LNCaP clone FGC (cell line): ENCODE measurements around the gene XRCC4.
A peak's percentile ranks its signal among the peaks of the same experiment; 100 is the strongest.

ENCODE experiments used
- DNase-seq: peaks from one replicate; pipeline ENCODE4 v3.0.0-alpha.2; 2011; ENCODE audit warnings: low read depth
- H3K4me3 ChIP-seq: 2 replicates; pipeline ENCODE4 v1.5.1; 2011; ENCODE audit warnings: mild to moderate bottlenecking, low read depth, low read length, control low read depth
- CTCF ChIP-seq: IDR thresholded peaks from 2 replicates; pipeline ENCODE4 v1.5.1; 2012; ENCODE audit warnings: mild to moderate bottlenecking; ENCODE audit not compliant: control insufficient read depth, insufficient read depth; ENCODE audit errors: extremely low read depth

The XRCC4 gene

GRCh38 chr5:83265318-83265717 lies 188.0 kb downstream of the XRCC4 start:
- peak; percentile 91 for DNase-seq
- no peak overlapping the region for H3K4me3 ChIP-seq
- no peak for TF ChIP-seq CTCF

GRCh38 chr5:83270311-83270710 lies 193.0 kb downstream of the XRCC4 start:
- TF ChIP-seq CTCF, result no peak
- H3K4me3 ChIP-seq, result no peak overlapping the region
- no peak for DNase-seq

GRCh38 chr5:83277154-83277553 lies 199.8 kb downstream of the XRCC4 start:
- no peak for TF ChIP-seq CTCF
- DNase-seq, result no peak
- H3K4me3 ChIP-seq, result no peak overlapping the region

DNA sequence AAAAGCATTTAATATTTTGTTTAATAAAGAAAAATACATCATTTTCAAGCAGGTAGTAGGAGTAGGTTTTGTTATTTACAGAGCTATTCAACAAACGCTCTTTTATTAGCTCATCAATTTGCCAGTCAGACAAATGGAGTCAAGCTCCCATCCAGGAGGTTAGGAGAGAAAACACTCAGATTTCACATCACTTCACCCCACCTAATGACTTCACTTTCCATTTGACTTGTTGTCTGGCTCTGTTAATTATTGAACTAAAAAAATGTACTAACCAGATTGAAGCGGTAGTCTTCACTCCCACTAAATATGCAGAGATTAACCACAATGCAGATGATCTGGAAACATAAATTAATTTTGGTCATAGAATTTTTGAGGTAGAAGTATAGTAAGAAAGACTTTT lies 200.6 kb downstream of the XRCC4 start:
- TF ChIP-seq CTCF, result no peak
- DNase-seq, result no peak
- H3K4me3 ChIP-seq, result no peak overlapping the region

GRCh38 chr5:83281176-83281575 lies 203.8 kb downstream of the XRCC4 start:
- no peak for TF ChIP-seq CTCF
- no peak overlapping the region for H3K4me3 ChIP-seq
- no peak for DNase-seq

DNA sequence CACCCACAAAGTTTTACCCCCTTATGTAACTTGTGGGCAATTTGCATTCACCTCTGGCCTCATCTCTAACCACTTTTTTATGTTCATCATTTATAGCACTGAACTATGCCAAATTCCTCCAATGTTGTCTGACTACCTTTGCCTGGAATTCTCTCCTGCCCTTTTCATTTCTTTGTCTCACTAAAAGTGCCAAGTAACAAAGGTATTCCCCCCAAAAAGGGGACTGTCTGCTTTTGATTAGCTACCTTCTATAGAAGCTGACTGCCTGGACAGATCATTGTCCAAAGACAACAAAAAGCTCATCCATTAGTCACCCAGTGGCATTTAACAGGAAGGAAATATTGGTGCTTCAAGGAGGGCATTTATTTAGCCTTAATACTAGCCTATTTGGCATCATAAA lies 204.3 kb downstream of the XRCC4 start:
- no peak for TF ChIP-seq CTCF
- no peak overlapping the region for H3K4me3 ChIP-seq
- DNase-seq, result no peak

- DNase-seq, result no peak
- no peak overlapping the region for H3K4me3 ChIP-seq
- no peak for TF ChIP-seq CTCF
Observed at GRCh38 chr5:83283761-83284160, 206.4 kb downstream of the XRCC4 start.
